ENCODE measurements around the gene SLC37A1. TPM values are rescaled to one million over a fixed set of nuclear protein-coding genes. Genes with fewer than 3 reads are reported as not detected.

SLC37A1 gene
- total RNA-seq, 3 donors from 2014 or later (not counting 1 experiment from before 2014, with no cell fraction given), result 24.8 to 25.8 (median 25.3) TPM

- Histone ChIP-seq H3K36me3 (ENCODE audit: control insufficient read depth, insufficient read depth, low read length) (peaks cover 50% of the 10 kb centered on the region), H3K9me3 (ENCODE audit: control insufficient read depth, insufficient read depth, low read length) (no peaks in the 10 kb centered on the region), H3K4me1 (ENCODE audit: control insufficient read depth, insufficient read depth, low read length) (peaks cover 13% of the 10 kb centered on the region), H3K4me3 (ENCODE audit: low read length) (no peak overlapping the region), H3K27ac (ENCODE audit: low read length) (no peak overlapping the region), H3K27me3 (ENCODE audit: control insufficient read depth, insufficient read depth, low read length) (no peaks in the 10 kb centered on the region)
- Mint-ChIP-seq H3K4me1 (peaks cover 9 to 11% of the 10 kb centered on the region in 2 donors), H3K4me3 (no peak overlapping the region), H3K36me3 (peaks cover 10% of the 10 kb centered on the region), H3K9me3 (no peaks in the 10 kb centered on the region), H3K27ac (no peak overlapping the region), H3K27me3 (ENCODE audit: low read depth in 2 of 2) (no peaks in the 10 kb centered on the region)
- no peak for ATAC-seq
- no peak for DNase-seq
- 95% methylated on average over 8 of the region's 8 CpGs for WGBS (ENCODE audit: insufficient coverage)
- intact Hi-C loops (cut with micrococcal nuclease), result no loop called here
- no peak for TF ChIP-seq CTCF (IDR thresholded peaks at IDR 0.05)
Observed at GRCh38 chr21:42562816-42563215, 49.2 kb downstream of the SLC37A1 start.

- Histone ChIP-seq H3K27ac (ENCODE audit: low read length) (no peak overlapping the region), H3K36me3 (ENCODE audit: control insufficient read depth, insufficient read depth, low read length) (peaks cover 50% of the 10 kb centered on the region), H3K9me3 (ENCODE audit: control insufficient read depth, insufficient read depth, low read length) (no peaks in the 10 kb centered on the region), H3K4me1 (ENCODE audit: control insufficient read depth, insufficient read depth, low read length) (peaks cover 13% of the 10 kb centered on the region), H3K27me3 (ENCODE audit: control insufficient read depth, insufficient read depth, low read length) (no peaks in the 10 kb centered on the region), H3K4me3 (ENCODE audit: low read length) (no peak overlapping the region)
- Mint-ChIP-seq H3K36me3 (peaks cover 10% of the 10 kb centered on the region), H3K27ac (no peak overlapping the region), H3K4me3 (no peak overlapping the region), H3K9me3 (no peaks in the 10 kb centered on the region), H3K27me3 (ENCODE audit: low read depth in 2 of 2) (no peaks in the 10 kb centered on the region), H3K4me1 (peaks cover 9 to 11% of the 10 kb centered on the region in 2 donors)
- no peak for TF ChIP-seq CTCF (IDR thresholded peaks at IDR 0.05)
- intact Hi-C loops (cut with micrococcal nuclease), result no loop called here
- no peak for ATAC-seq
- 92% methylated on average over 10 of the region's 10 CpGs for WGBS (ENCODE audit: insufficient coverage)
- DNase-seq, result no peak
Observed at GRCh38 chr21:42563261-42563660, 49.6 kb downstream of the SLC37A1 start.

- Histone ChIP-seq H3K36me3 (ENCODE audit: control insufficient read depth, insufficient read depth, low read length) (peaks cover 51% of the 10 kb centered on the region), H3K4me3 (ENCODE audit: low read length) (no peak overlapping the region), H3K27me3 (ENCODE audit: control insufficient read depth, insufficient read depth, low read length) (no peaks in the 10 kb centered on the region), H3K27ac (ENCODE audit: low read length) (no peak overlapping the region), H3K4me1 (ENCODE audit: control insufficient read depth, insufficient read depth, low read length) (peaks cover 13% of the 10 kb centered on the region), H3K9me3 (ENCODE audit: control insufficient read depth, insufficient read depth, low read length) (no peaks in the 10 kb centered on the region)
- intact Hi-C loops (cut with micrococcal nuclease), result no loop called here
- ATAC-seq (no peak), DNase-seq (no peak)
- Mint-ChIP-seq H3K9me3 (no peaks in the 10 kb centered on the region), H3K27me3 (ENCODE audit: low read depth in 2 of 2) (no peaks in the 10 kb centered on the region), H3K27ac (no peak overlapping the region), H3K4me1 (peaks cover 9 to 11% of the 10 kb centered on the region in 2 donors), H3K4me3 (no peak overlapping the region), H3K36me3 (peaks cover 10% of the 10 kb centered on the region)
- 91% methylated on average over 14 of the region's 14 CpGs for WGBS (ENCODE audit: insufficient coverage)
- TF ChIP-seq CTCF (IDR thresholded peaks at IDR 0.05), result no peak
Observed at GRCh38 chr21:42563686-42564085, 50.0 kb downstream of the SLC37A1 start.

DNA sequence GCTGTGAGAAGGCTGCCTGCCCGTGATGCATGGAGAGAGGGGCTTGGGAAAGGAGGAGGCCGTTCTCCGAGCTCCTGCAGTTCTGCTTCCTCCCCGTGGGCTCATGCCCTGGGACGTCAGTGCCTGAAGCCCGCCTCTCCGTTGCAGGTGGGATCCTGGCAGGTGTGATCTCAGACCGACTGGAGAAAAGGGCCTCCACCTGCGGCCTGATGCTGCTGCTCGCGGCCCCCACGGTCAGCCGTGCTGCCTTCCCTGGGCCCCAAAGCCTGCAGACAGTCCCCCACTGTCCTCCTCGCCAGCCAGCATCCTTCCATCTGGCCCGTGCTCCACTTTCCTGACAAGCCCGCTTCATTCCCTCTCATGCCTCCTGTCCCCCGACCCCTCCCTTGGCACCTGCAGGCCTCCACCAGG, 50.9 kb downstream of the SLC37A1 start:
- peaks cover 13% of the 10 kb centered on the region for H3K4me1 ChIP-seq (ENCODE audit: control insufficient read depth, insufficient read depth, low read length)
- H3K9me3 ChIP-seq (ENCODE audit: control insufficient read depth, insufficient read depth, low read length), result no peaks in the 10 kb centered on the region
- intact Hi-C loops (cut with micrococcal nuclease), result no loop called here
- H3K27me3 ChIP-seq (ENCODE audit: control insufficient read depth, insufficient read depth, low read length), result no peaks in the 10 kb centered on the region
- Mint-ChIP-seq H3K27me3 (ENCODE audit: low read depth in 2 of 2) (no peaks in the 10 kb centered on the region), H3K27ac (no peak overlapping the region), H3K36me3 (peaks cover 10% of the 10 kb centered on the region), H3K4me3 (no peak overlapping the region), H3K4me1 (peaks cover 9 to 11% of the 10 kb centered on the region in 2 donors), H3K9me3 (no peaks in the 10 kb centered on the region)
- DNase-seq (no peak), ATAC-seq (no peak)
- H3K27ac ChIP-seq (ENCODE audit: low read length), result no peak overlapping the region
- H3K36me3 ChIP-seq (ENCODE audit: control insufficient read depth, insufficient read depth, low read length), result peaks cover 44% of the 10 kb centered on the region
- 90% methylated on average over 17 of the region's 17 CpGs for WGBS (ENCODE audit: insufficient coverage)
- TF ChIP-seq CTCF (IDR thresholded peaks at IDR 0.05), result no peak
- no peak overlapping the region for H3K4me3 ChIP-seq (ENCODE audit: low read length)
